H1 (cell line): ENCODE results near the gene DRC3. TPM values are rescaled to one million over a fixed set of nuclear protein-coding genes. Genes with fewer than 3 reads are reported as not detected.
A peak's percentile ranks its signal among the peaks of the same experiment; 100 is the strongest.

Experiments
- CTCF ChIA-PET: fragments of 300-600 bp; sonication (Branson Sonifier 250); formaldehyde crosslinking; loops from one replicate; lab custom pipeline; 2021; ENCODE audit not compliant: partially characterized antibody; lab: Charles Lee
- POLR2A ChIA-PET: fragments of 300-600 bp; sonication (Branson Sonifier 250); formaldehyde crosslinking; loops from one replicate; lab custom pipeline; 2021; ENCODE audit warnings: inconsistent platforms; ENCODE audit not compliant: partially characterized antibody; lab: Charles Lee
- DNase-seq, 2 experiments: peaks; one replicate each; pipeline versions ENCODE4 v3.0.0 to v3.0.0-alpha.2; 2010 to 2022; ENCODE audit warnings: low spot score in 2 of 2, low read depth in 1 of 2, mixed read lengths in 1 of 2
- FAIRE-seq: peaks from 2 replicates; lab custom pipeline; 2011; peaks lifted over from hg19 to GRCh38; lab: Jason Lieb, UNC
- H2AFZ ChIP-seq: 2 replicates; pipeline ENCODE4 v1.8.1; 2012; ENCODE audit warnings: low read length, inconsistent platforms
- H2AK5ac ChIP-seq: 2 replicates; pipeline ENCODE4 v1.6.1; 2013; ENCODE audit warnings: low read depth, low read length
- H2BK120ac ChIP-seq: replicated peaks from 2 replicates; pipeline ENCODE3; 2013; ENCODE audit warnings: low read depth, low read length, inconsistent platforms
- H2BK12ac ChIP-seq: 2 replicates; pipeline ENCODE4 v1.6.1; 2013; ENCODE audit warnings: low read depth, low read length
- H2BK15ac ChIP-seq: 2 replicates; pipeline ENCODE4 v1.6.1; 2013; ENCODE audit warnings: low read length
- H2BK20ac ChIP-seq: 2 replicates; pipeline ENCODE4 v1.6.1; 2013; ENCODE audit warnings: low read length
- H2BK5ac ChIP-seq: 2 replicates; pipeline ENCODE4 v1.6.1; 2013; ENCODE audit warnings: low read depth, low read length
- H3K14ac ChIP-seq: 2 replicates; pipeline ENCODE4 v1.6.1; 2013; ENCODE audit warnings: inconsistent platforms; ENCODE audit not compliant: insufficient read length
- H3K18ac ChIP-seq: 2 replicates; pipeline ENCODE4 v1.6.1; 2013; ENCODE audit warnings: low read length; ENCODE audit errors: extremely low read depth
- H3K23ac ChIP-seq: 2 replicates; pipeline ENCODE4 v1.6.1; 2013; ENCODE audit warnings: inconsistent platforms; ENCODE audit not compliant: insufficient read length
- H3K23me2 ChIP-seq: 2 replicates; pipeline ENCODE4 v1.6.1; 2013; ENCODE audit warnings: low read depth, low read length
- H3K27ac ChIP-seq: 2 replicates; pipeline ENCODE4 v1.6.1; 2011; ENCODE audit warnings: low read depth, low read length, inconsistent platforms
- H3K27me3 ChIP-seq, 4 experiments: replicated peaks in 1 of 4; 1 replicate in 1 of 4; 2 replicates in 3 of 4; pipeline versions ENCODE4 v1.6.1 to v1.8.1; 2011 to 2013; ENCODE audit warnings: low read length in 3 of 4, mild to moderate bottlenecking in 3 of 4, inconsistent platforms in 2 of 4, mixed read lengths in 2 of 4, moderate library complexity in 1 of 4; ENCODE audit not compliant: control insufficient read depth in 3 of 4, insufficient read depth in 3 of 4; ENCODE audit errors: extremely low read depth in 1 of 4
- H3K36me3 ChIP-seq, 4 experiments: 2 replicates each; pipeline versions ENCODE4 v1.6.1 to v1.8.1; 2011 to 2013; ENCODE audit warnings: mild to moderate bottlenecking in 4 of 4, low read length in 3 of 4, moderate library complexity in 2 of 4, control low read depth in 1 of 4, inconsistent platforms in 1 of 4; ENCODE audit not compliant: insufficient read depth in 4 of 4, control insufficient read depth in 2 of 4
- H3K4ac ChIP-seq: replicated peaks from 2 replicates; pipeline ENCODE3; 2013; ENCODE audit warnings: low read length, low read depth, mixed read lengths, inconsistent platforms; ENCODE audit not compliant: insufficient read length
- H3K4me1 ChIP-seq, 4 experiments: replicated peaks in 1 of 4; 1 replicate in 1 of 4; 2 replicates in 3 of 4; pipeline versions ENCODE4 v1.6.1 to v1.8.1; 2011 to 2013; ENCODE audit warnings: low read length in 3 of 4, inconsistent platforms in 2 of 4, mixed read lengths in 1 of 4; ENCODE audit not compliant: insufficient read depth in 4 of 4, control insufficient read depth in 3 of 4
- H3K4me2 ChIP-seq, 2 experiments: 2 replicates each; pipeline versions ENCODE4 v1.6.1 to v1.8.1; 2011 to 2013; ENCODE audit warnings: low read depth in 2 of 2, low read length in 2 of 2, control low read depth in 1 of 2, inconsistent platforms in 1 of 2, mild to moderate bottlenecking in 1 of 2; ENCODE audit not compliant: insufficient read depth in 1 of 2
- H3K4me3 ChIP-seq, 4 experiments: fragments of 200-600, 300-600 bp in 1 of 4; sonication (generic), shearing (Covaris generic), sonication (Bioruptor Twin) in 1 of 4; 2 replicates each; pipeline versions ENCODE4 v1.5.1 to v1.8.1; 2011 to 2016; ENCODE audit warnings: low read length in 4 of 4, low read depth in 3 of 4, control low read depth in 2 of 4, inconsistent platforms in 2 of 4, mild to moderate bottlenecking in 2 of 4, mixed read lengths in 1 of 4, moderate library complexity in 1 of 4; ENCODE audit not compliant: insufficient read depth in 2 of 4; ENCODE audit errors: extremely low read depth in 1 of 4
- H3K56ac ChIP-seq: replicated peaks from 2 replicates; pipeline ENCODE3; 2013; ENCODE audit warnings: low read depth, mild to moderate bottlenecking, mixed read lengths, low read length, inconsistent platforms; ENCODE audit not compliant: insufficient read length
- H3K79me1 ChIP-seq: 2 replicates; pipeline ENCODE4 v1.6.1; 2013; ENCODE audit warnings: low read depth, low read length, control low read depth
- H3K79me2 ChIP-seq, 2 experiments: 2 replicates each; pipeline versions ENCODE4 v1.6.1 to v1.8.1; 2012 to 2013; ENCODE audit warnings: low read length in 2 of 2, mild to moderate bottlenecking in 2 of 2, inconsistent platforms in 1 of 2; ENCODE audit not compliant: insufficient read depth in 2 of 2, control insufficient read depth in 1 of 2
- H3K9ac ChIP-seq, 4 experiments: replicated peaks in 1 of 4; 1 replicate in 1 of 4; 2 replicates in 3 of 4; pipeline versions ENCODE4 v1.6.1 to v1.8.1; 2011 to 2013; ENCODE audit warnings: low read depth in 3 of 4, low read length in 3 of 4, control low read depth in 2 of 4, mild to moderate bottlenecking in 2 of 4, moderate library complexity in 2 of 4, inconsistent platforms in 1 of 4; ENCODE audit errors: extremely low read depth in 1 of 4
- H3K9me3 ChIP-seq, 2 experiments: 2 replicates each; pipeline versions ENCODE4 v1.6.1 to v1.8.1; 2012 to 2013; ENCODE audit warnings: mild to moderate bottlenecking in 2 of 2, moderate library complexity in 2 of 2, control low read depth in 1 of 2, inconsistent platforms in 1 of 2, low read depth in 1 of 2, low read length in 1 of 2, mixed read lengths in 1 of 2; ENCODE audit not compliant: insufficient read depth in 2 of 2
- H4K20me1 ChIP-seq, 2 experiments: replicated peaks in 1 of 2; 2 replicates each; pipeline versions ENCODE3 to v1.8.1; 2011 to 2013; ENCODE audit warnings: inconsistent platforms in 2 of 2, low read length in 2 of 2, mild to moderate bottlenecking in 1 of 2; ENCODE audit not compliant: insufficient read depth in 2 of 2, control insufficient read depth in 1 of 2
- H4K5ac ChIP-seq: 2 replicates; pipeline ENCODE4 v1.6.1; 2013; ENCODE audit warnings: low read length, low read depth, mixed read lengths, inconsistent platforms; ENCODE audit not compliant: insufficient read length
- H4K8ac ChIP-seq: 2 replicates; pipeline ENCODE4 v1.8.0; 2013; ENCODE audit warnings: mild to moderate bottlenecking, moderate library complexity, low read length, inconsistent platforms; ENCODE audit not compliant: insufficient read depth; ENCODE audit errors: extremely low read depth
- H4K91ac ChIP-seq: replicated peaks from 2 replicates; pipeline ENCODE3; 2013; ENCODE audit warnings: low read length, mixed read lengths, inconsistent platforms; ENCODE audit not compliant: insufficient read length
- ATF3 ChIP-seq: IDR thresholded peaks from 2 replicates; pipeline ENCODE4 v1.6.1; 2011; ENCODE audit warnings: low read depth, mild to moderate bottlenecking, low read length; ENCODE audit not compliant: insufficient read depth
- CEBPB ChIP-seq: IDR thresholded peaks from 2 replicates; pipeline ENCODE4 v1.6.1; 2012; ENCODE audit warnings: low read depth, low read length
- KDM4A ChIP-seq: IDR thresholded peaks from one replicate; pipeline ENCODE4 v1.7.1; 2012; ENCODE audit warnings: low read depth, mild to moderate bottlenecking, moderate library complexity, low read length, inconsistent platforms; ENCODE audit not compliant: severe bottlenecking
- SIX5 ChIP-seq: IDR thresholded peaks from 2 replicates; pipeline ENCODE4 v1.6.1; 2011; ENCODE audit warnings: mild to moderate bottlenecking, low read depth, low read length
- WGBS, 2 experiments: shearing (Covaris generic) in 1 of 2; methylation state at CpG; one replicate each; pipeline versions ENCODE4 v1.1.6 to v1.1.7; 2013 to 2015; ENCODE audit warnings: low lambda C conversion rate in 2 of 2, mixed read lengths in 2 of 2, inconsistent platforms in 1 of 2, low coverage in 1 of 2, missing lambda C conversion rate in 1 of 2; ENCODE audit not compliant: insufficient replicate concordance in 2 of 2, insufficient coverage in 1 of 2, insufficient read length in 1 of 2; ENCODE audit errors: extremely low coverage in 1 of 2, missing lambda C conversion rate in 1 of 2; 5-methylcytosine and 5-hydroxymethylcytosine counted together
- polyA plus RNA-seq, 7 experiments: library from polyadenylated mRNA; depleted of rRNA in 3 of 7; stranded (reverse) in 5 of 7; unstranded in 2 of 7; fragments of >200 nt in 5 of 7; fragments of 200-250 nt in 2 of 7; gene quantifications; 1 replicate in 5 of 7; 2 replicates in 1 of 7; 4 replicates in 1 of 7; pipeline versions ENCODE4 v1.2.1 to v1.2.3, GENCODE V29; 2011 to 2013; ENCODE audit warnings: missing spikeins in 2 of 7, mixed read lengths in 2 of 7
- total RNA-seq: library from RNA; stranded (reverse); fragmentation: NEBNext Ultra II Directional; extraction: Animal tissue kit (Norgen Biotek cat#: 25700); gene quantifications from 2 replicates; pipeline ENCODE4 v1.2.1, GENCODE V29; 2021

DRC3 gene
- total and polyA plus RNA-seq, 2 of the 8 experiments (the other 6 are each of a cell fraction or from before 2014, with no cell fraction given): 0.59 TPM; not detected in 1

DNA sequence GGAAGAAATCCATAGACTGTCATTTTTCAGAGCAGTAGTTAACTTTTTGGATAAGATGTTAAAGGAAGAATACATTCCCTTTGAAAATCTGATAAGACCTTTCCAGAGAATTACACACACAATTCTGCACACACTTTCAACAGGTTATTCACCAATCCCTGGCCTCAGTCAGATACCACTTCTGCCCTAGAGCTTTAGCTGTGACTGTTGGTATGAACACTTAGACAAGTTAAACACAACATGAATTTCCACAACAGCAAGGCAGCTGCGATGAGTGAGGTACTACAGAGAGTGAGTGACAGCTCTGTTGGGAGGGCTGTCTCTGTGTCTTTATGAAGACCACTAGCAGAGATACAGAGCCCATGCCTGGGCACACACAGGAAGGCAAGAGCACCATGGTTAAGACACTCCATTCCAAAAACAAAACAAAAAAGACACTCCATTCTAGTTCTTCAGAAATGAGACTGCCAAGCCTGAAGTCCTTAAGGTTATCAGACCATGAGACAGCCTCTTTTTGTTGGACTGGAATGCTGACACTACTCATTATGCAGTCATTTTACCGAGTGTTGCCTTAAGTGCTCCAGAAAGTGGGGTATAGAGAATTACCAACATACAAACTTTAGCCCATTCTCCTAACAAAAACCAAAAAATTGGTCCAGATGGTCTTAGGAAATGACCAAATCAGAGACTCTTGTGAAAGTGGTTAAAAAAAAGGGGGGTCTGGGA lies 42.8 kb upstream of the DRC3 start:
- Histone ChIP-seq H3K14ac (no peak overlapping the region), H2BK12ac (no peak overlapping the region), H3K4me3 (no peak overlapping the region), H3K9me3 (no peaks in the 10 kb centered on the region), H2BK15ac (no peak overlapping the region), H4K5ac (no peak overlapping the region), H2BK20ac (no peak overlapping the region), H2BK5ac (no peak overlapping the region), H3K4me1 (peaks cover 0 to 12% (median 1%) of the 10 kb centered on the region in 4 experiments; a peak in 3 of 7 replicates), H4K8ac (no peak overlapping the region), H3K23ac (no peak overlapping the region), H3K9ac (no peak overlapping the region), H3K79me1 (no peaks in the 10 kb centered on the region), H3K4ac (no peak overlapping the region), H3K27me3 (0 out of 7 replicates have a peak, but pooled peaks cover 0 to 2% (median 0%) of the 10 kb centered on the region in 4 experiments), H3K36me3 (no peaks in the 10 kb centered on the region), H3K4me2 (no peak overlapping the region), H3K56ac (no peak overlapping the region), H2AK5ac (0 out of 2 replicates have a peak overlapping the region, but pooled peaks have one; percentile 6), H3K79me2 (no peaks in the 10 kb centered on the region), H3K27ac (no peak overlapping the region), H4K91ac (no peak overlapping the region), H2AFZ (no peak overlapping the region), H4K20me1 (no peaks in the 10 kb centered on the region), H3K18ac (no peak overlapping the region), H2BK120ac (no peak overlapping the region), H3K23me2 (no peaks in the 10 kb centered on the region)
- 73% methylated on average over 2 of the region's 2 CpGs; no CpG with 5 or more reads in 1 of the 2 experiments for WGBS, 2 experiments
- FAIRE-seq: no peak
- ChIA-PET POLR2A (no interaction called here), CTCF (interaction anchor here (1.2 to 2.6 kb wide), 3 partner anchors 12 to 39 kb away, joined by 3 to 9 read pairs (median 4); no protein-coding TSS in a partner anchor)
- TF ChIP-seq ATF3: no peak
- TF ChIP-seq SIX5: no peak
- no peak for TF ChIP-seq KDM4A
- TF ChIP-seq CEBPB: no peak
- no peak for DNase-seq
